Activated CD4-positive, alpha-beta T cell treated with anti-CD3 and anti-CD28 coated beads for 36 hours (primary cell): ENCODE data around the gene ERBB3. TPM values are rescaled to one million over a fixed set of nuclear protein-coding genes. Genes with fewer than 3 reads are reported as not detected.
"Not testable (repeated sequence)": the region's sequence is repeated elsewhere in the genome, so short reads cannot be mapped to it uniquely, and the experiment has no call there.

Experiments used
- ATAC-seq: fragments of 200-7000 bp; cut with Tn5 transposase; one replicate; pipeline ENCODE4 v1.10.0; 2021; ENCODE audit warnings: mild to moderate bottlenecking, moderate library complexity
- CTCF ChIA-PET: fragments of 350-600 bp; sonication (Branson Sonifier 250); formaldehyde crosslinking; loops from one replicate; lab custom pipeline; 2021; ENCODE audit warnings: antibody characterized with exemption; lab: Charles Lee
- POLR2A ChIA-PET: fragments of 350-600 bp; sonication (Branson Sonifier 250); formaldehyde crosslinking; loops from one replicate; lab custom pipeline; 2021; ENCODE audit warnings: antibody characterized with exemption, inconsistent platforms; lab: Charles Lee
- DNase-seq: peaks from one replicate; pipeline ENCODE4 v3.0.0-alpha.2; 2020
- H3K27ac Mint-ChIP-seq: one replicate; pipeline ENCODE4 v1.8.0; 2021; ENCODE audit warnings: mixed read lengths
- H3K27me3 Mint-ChIP-seq: one replicate; pipeline ENCODE4 v1.8.0; 2021; ENCODE audit warnings: mixed read lengths
- H3K36me3 Mint-ChIP-seq: one replicate; pipeline ENCODE4 v1.8.0; 2021; ENCODE audit warnings: low read depth, mixed read lengths
- H3K4me1 Mint-ChIP-seq: one replicate; pipeline ENCODE4 v1.8.0; 2021; ENCODE audit warnings: mixed read lengths
- H3K4me3 Mint-ChIP-seq: one replicate; pipeline ENCODE4 v1.8.0; 2021; ENCODE audit warnings: mild to moderate bottlenecking, moderate library complexity, mixed read lengths
- H3K9me3 Mint-ChIP-seq: one replicate; pipeline ENCODE4 v1.8.0; 2021; ENCODE audit warnings: low read depth, mixed read lengths
- intact Hi-C, 2 experiments: fragments of 100-400 bp; cut with DNase I in 1 of 2; cut with micrococcal nuclease in 1 of 2; formaldehyde crosslinking; loops; one replicate each; pipeline versions ENCODE4 v1.14.2 to v1.15.1; 2022 to 2024; cut with DNase I, micrococcal nuclease
- total RNA-seq, 2 experiments: library from RNA; stranded (reverse); gene quantifications; one replicate each; pipeline ENCODE4 v1.2.3, GENCODE V29; 2021

Gene ERBB3
- total RNA-seq, 2 experiments from 2014 or later: 0.32 to 0.57 TPM

DNA sequence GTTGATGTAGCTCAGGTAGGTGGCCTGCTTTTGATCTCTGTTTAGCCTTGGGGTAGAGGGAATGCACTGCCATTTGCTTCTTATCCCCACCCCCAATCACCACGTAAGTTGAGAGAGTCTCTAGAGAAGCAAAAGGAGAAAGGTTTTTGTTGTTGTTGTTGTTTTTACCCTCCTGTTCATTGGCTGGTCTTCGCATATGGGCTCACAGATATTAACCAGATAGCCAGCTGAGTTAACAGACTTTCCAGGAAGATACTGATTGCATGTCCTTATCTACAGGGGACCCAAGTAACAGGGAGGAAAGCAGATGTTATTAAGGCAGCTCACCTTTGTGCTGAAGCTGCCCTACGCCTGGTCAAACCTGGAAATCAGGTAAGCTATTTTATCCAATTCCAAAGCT lies 27.3 kb downstream of the ERBB3 start:
- no peak for ATAC-seq
- peaks cover 71% of the 10 kb centered on the region for H3K36me3 Mint-ChIP-seq
- CTCF ChIA-PET: interaction anchor here (1.2 to 1.8 kb wide), 5 partner anchors 8 to 60 kb away, joined by 3 to 9 read pairs (median 7); partner anchors contain the start of gene ZC3H10
- no peaks in the 10 kb centered on the region for H3K9me3 Mint-ChIP-seq
- peak overlapping the region; percentile 20 for H3K4me3 Mint-ChIP-seq
- no peaks in the 10 kb centered on the region for H3K27me3 Mint-ChIP-seq
- POLR2A ChIA-PET: no interaction called here
- H3K27ac Mint-ChIP-seq: peak overlapping the region; percentile 86
- H3K4me1 Mint-ChIP-seq: peaks cover 31% of the 10 kb centered on the region
- intact Hi-C loops: no loop called here
- DNase-seq: no peak

DNA sequence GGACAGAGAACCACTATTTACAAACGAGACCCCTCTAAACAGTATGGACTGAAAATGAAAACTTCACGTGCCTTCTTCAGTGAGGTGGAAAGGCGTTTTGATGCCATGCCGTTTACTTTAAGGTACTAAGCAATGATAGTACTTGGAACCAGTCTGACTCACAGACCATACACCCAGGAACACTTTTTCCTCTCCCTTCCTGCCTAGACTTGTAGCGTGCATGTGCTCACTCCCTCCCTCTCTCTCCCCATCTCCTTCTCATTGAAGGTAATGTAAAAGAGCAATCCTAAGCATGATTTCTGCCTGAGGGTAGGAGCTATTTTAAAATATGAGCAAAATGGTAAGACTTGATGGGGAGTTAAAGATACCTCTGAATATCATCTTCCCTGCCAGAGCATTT lies 30.6 kb downstream of the ERBB3 start:
- DNase-seq (no peak), ATAC-seq (no peak)
- Mint-ChIP-seq H3K9me3 (no peaks in the 10 kb centered on the region), H3K36me3 (peaks cover 78% of the 10 kb centered on the region), H3K4me1 (peaks cover 18% of the 10 kb centered on the region), H3K27me3 (no peaks in the 10 kb centered on the region), H3K4me3 (no peak overlapping the region), H3K27ac (peak overlapping the region; percentile 61)
- intact Hi-C loops: loop anchor here in 1 of 2 experiments (10.0 kb wide), 2 partner anchors 974 to 1826 kb away; partner anchors contain the start of genes CBX5, HNRNPA1 and NAB2
- ChIA-PET CTCF (interaction anchor here (0.9 to 1.4 kb wide), 3 partner anchors 10 to 64 kb away, joined by 4 to 5 read pairs (median 4); partner anchors contain the start of gene MYL6), POLR2A (no interaction called here)

DNA sequence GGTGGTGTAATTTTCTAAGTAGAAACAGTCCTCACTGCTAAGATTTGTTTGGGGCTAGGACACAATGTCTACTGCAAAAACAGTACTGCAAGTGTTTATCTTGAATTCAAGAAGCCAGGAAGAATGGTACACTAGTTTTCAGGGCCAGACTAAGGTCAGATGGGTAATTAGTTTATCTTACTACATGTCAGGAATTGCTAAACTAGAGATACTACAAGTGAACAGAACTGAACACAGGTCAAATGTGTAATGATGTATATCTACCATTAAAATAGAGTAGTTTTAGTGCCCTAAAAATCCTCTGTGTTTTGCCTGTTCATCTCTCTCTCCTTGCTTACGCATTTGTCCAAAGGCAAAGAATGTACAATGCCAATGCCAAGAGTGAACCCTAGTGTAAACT lies 34.1 kb downstream of the ERBB3 start:
- Mint-ChIP-seq H3K36me3 (peaks cover 62% of the 10 kb centered on the region), H3K9me3 (no peaks in the 10 kb centered on the region), H3K27me3 (no peaks in the 10 kb centered on the region), H3K4me1 (peaks cover 12% of the 10 kb centered on the region), H3K27ac (peak overlapping the region; percentile 40), H3K4me3 (no peak overlapping the region)
- CTCF ChIA-PET: interaction anchor here (0.7 kb wide), 1 partner anchor 14 kb away, joined by 5 read pairs; no protein-coding TSS in a partner anchor
- DNase-seq (no peak), ATAC-seq (no peak)
- intact Hi-C loops: loop anchor here in 1 of 2 experiments (10.0 kb wide), 2 partner anchors 971 to 1829 kb away; partner anchors contain the start of genes CBX5, HNRNPA1 and NAB2
- POLR2A ChIA-PET: interaction anchor here (1.2 to 4.7 kb wide), 2 partner anchors 10 kb away, joined by 6 to 76 read pairs; partner anchors contain the start of gene PA2G4

- Mint-ChIP-seq H3K4me3 (peak overlapping the region; percentile 97), H3K9me3 (no peaks in the 10 kb centered on the region), H3K36me3 (peaks cover 56% of the 10 kb centered on the region), H3K27ac (peak overlapping the region; percentile 100), H3K27me3 (no peaks in the 10 kb centered on the region), H3K4me1 (peaks cover 24% of the 10 kb centered on the region)
- POLR2A ChIA-PET: interaction anchor here (0.6 to 4.7 kb wide), 6 partner anchors 11 to 376 kb away, joined by 3 to 76 read pairs (median 5); partner anchors contain the start of genes ESYT1, PA2G4, RAB5B and SMARCC2
- DNase-seq (no peak), ATAC-seq (no peak)
- CTCF ChIA-PET: interaction anchor here (0.7 to 6.1 kb wide), 6 partner anchors 8 to 68 kb away, joined by 3 to 47 read pairs (median 6); partner anchors contain the start of genes ESYT1, MYL6B and PA2G4
- intact Hi-C loops: loop anchor here (5.0 to 10.0 kb wide), 7 partner anchors 298 to 1831 kb away; partner anchors contain the start of genes NAB2 (in 2 of the 2), ATP5F1B (in 1 of the 2), CBX5 (in 1 of the 2) and DDIT3 (in 1 of the 2)
Measured at GRCh38 chr12:56115329-56115728, 35.4 kb downstream of the ERBB3 start.

DNA sequence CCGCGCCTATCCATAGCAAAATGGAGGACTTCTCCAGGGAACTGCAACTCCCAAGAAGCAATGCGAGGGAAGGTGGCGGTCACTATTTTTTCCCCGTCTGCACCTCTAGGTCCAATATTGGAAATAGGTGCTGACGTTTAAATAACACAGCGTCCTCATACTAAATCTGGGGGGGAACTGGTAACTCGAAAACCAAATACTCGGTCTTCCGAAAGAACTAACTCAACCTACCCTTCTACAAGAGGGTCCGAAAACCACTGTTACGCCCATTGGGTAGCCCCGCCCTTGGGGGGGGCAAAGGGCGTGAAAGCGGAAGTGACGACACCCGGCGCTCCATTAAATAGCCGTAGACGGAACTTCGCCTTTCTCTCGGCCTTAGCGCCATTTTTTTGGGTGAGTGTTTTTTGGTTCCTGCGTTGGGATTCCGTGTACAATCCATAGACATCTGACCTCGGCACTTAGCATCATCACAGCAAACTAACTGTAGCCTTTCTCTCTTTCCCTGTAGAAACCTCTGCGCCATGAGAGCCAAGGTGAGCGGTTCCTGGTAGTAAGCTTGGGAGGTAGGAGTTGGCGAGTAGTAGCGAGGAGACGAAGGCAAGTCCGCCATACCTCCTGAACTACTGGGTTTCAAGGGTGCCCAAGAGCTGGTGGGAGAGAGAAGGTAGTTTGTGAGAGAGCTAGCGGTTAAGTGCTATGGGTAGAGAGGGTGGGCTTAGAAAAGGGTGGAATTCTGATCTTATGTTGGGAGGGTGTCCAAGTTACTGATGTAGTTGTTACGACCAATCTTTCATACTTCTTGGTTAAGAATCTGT lies 36.5 kb downstream of the ERBB3 start, which contains the start of gene RPL41:
Gene RPL41, plus strand, starts transcription at position 367 of the 815 bp plus-strand sequence.
- ATAC-seq: peak; percentile 54
- Mint-ChIP-seq H3K36me3 (peaks cover 52% of the 10 kb centered on the region), H3K4me3 (peak within 1 kb of the TSS; percentile 97), H3K27me3 (no peaks in the 10 kb centered on the region), H3K9me3 (no peaks in the 10 kb centered on the region), H3K4me1 (peaks cover 24% of the 10 kb centered on the region), H3K27ac (peak within 1 kb of the TSS; percentile 100)
- ChIA-PET CTCF (interaction anchor here (0.5 to 6.1 kb wide), 9 partner anchors 10 to 348 kb away, joined by 3 to 71 read pairs (median 7); partner anchors contain the start of genes ESYT1, PA2G4, RNF41 and SMARCC2), POLR2A (interaction anchor here (0.7 to 4.7 kb wide), 9 partner anchors 10 to 378 kb away, joined by 3 to 76 read pairs (median 5); partner anchors contain the start of genes ESYT1, MYL6B, PA2G4 and RAB5B)
- peak; percentile 96 for DNase-seq
- intact Hi-C loops: loop anchor here (1.0 to 10.0 kb wide), 13 partner anchors 12 to 1832 kb away; partner anchors contain the start of genes NAB2 (in 2 of the 2), PA2G4 (in 2 of the 2), ATP5F1B (in 1 of the 2) and CBX5 (in 1 of the 2)

GRCh38 chr12:56117082-56117706 lies 37.2 kb downstream of the ERBB3 start:
- not testable (repeated sequence) for H3K9me3 Mint-ChIP-seq, H3K27me3 Mint-ChIP-seq, DNase-seq, ATAC-seq
- CTCF ChIA-PET: interaction anchor here (0.9 to 6.1 kb wide), 9 partner anchors 10 to 347 kb away, joined by 5 to 71 read pairs (median 9); partner anchors contain the start of genes MYL6B, PA2G4, RAB5B and RNF41
- Mint-ChIP-seq H3K36me3 (peaks cover 47% of the 10 kb centered on the region), H3K4me1 (peaks cover 24% of the 10 kb centered on the region), H3K4me3 (peak overlapping the region; percentile 97), H3K27ac (peak overlapping the region; percentile 100)
- intact Hi-C loops: loop anchor here (2.0 to 10.0 kb wide), 9 partner anchors 300 to 1832 kb away; partner anchors contain the start of genes NAB2 (in 2 of the 2), ATP5F1B (in 1 of the 2), CBX5 (in 1 of the 2) and DDIT3 (in 1 of the 2)
- POLR2A ChIA-PET: interaction anchor here (0.7 to 4.7 kb wide), 13 partner anchors 9 to 300 kb away, joined by 3 to 76 read pairs (median 7); partner anchors contain the start of genes ESYT1, MYL6B, PA2G4 and RAB5B

- H3K27ac Mint-ChIP-seq: peak within 1 kb of the TSS; percentile 100
- DNase-seq (peak; percentile 99), ATAC-seq (peak; percentile 77)
- ChIA-PET POLR2A (interaction anchor here (0.6 to 4.7 kb wide), 16 partner anchors 10 to 379 kb away, joined by 3 to 76 read pairs (median 9); partner anchors contain the start of genes ESYT1, MYL6, ORMDL2 and PA2G4), CTCF (interaction anchor here (0.5 to 6.1 kb wide), 31 partner anchors 8 to 1821 kb away, joined by 3 to 71 read pairs (median 5); partner anchors contain the start of genes ESYT1, MYL6, MYL6B and PA2G4)
- H3K4me1 Mint-ChIP-seq: peaks cover 24% of the 10 kb centered on the region
- H3K36me3 Mint-ChIP-seq: peaks cover 39% of the 10 kb centered on the region
- no peaks in the 10 kb centered on the region for H3K9me3 Mint-ChIP-seq
- intact Hi-C loops: loop anchor here (1.0 to 10.0 kb wide), 26 partner anchors 8 to 1833 kb away; partner anchors contain the start of genes MYL6 (in 2 of the 2), NAB2 (in 2 of the 2), RPS26 (in 2 of the 2) and SARNP (in 2 of the 2)
- H3K27me3 Mint-ChIP-seq: no peaks in the 10 kb centered on the region
- peak within 1 kb of the TSS; percentile 97 for H3K4me3 Mint-ChIP-seq
Measured at GRCh38 chr12:56117778-56118687, 38.1 kb downstream of the ERBB3 start, which contains the start of gene ZC3H10. Gene ZC3H10 (plus strand): TSS chr12:56118266. CDS start chr12:56120563, 2,297 bp downstream.

DNA sequence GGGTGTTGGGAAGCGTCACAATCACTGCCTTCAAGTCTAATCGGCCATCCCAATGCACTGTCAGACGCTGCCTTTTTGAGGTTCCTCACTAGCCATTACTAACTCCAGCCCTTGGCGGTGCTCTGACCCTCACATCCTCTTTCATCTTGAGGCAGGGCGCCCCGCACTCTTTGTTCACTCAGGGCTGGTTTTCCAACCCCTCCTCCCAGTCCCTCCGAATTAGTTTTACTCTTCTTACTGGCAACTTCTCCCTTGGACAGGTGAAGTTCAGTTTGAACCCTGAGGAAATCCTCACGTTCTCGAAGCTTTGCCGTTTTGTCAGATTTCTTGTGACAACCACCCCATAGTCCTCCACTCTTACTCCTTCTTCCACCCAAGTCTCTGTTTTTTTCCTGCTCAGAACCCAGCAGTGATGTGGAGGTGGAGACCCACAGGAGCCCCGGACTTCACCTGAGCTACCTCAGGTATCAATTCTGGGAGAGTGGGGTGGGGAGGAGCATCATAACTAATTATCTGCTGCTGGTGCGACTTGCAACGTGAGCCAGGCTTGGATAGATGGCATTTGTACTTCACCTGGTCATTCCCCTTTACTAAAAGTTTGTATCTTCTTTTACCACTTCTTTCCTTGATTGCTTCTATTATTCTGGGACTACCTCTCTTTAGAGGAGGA lies 38.9 kb downstream of the ERBB3 start:
- Mint-ChIP-seq H3K27ac (peak overlapping the region; percentile 82), H3K9me3 (no peaks in the 10 kb centered on the region), H3K4me1 (peaks cover 24% of the 10 kb centered on the region), H3K4me3 (peak overlapping the region; percentile 97), H3K27me3 (no peaks in the 10 kb centered on the region), H3K36me3 (peaks cover 31% of the 10 kb centered on the region)
- POLR2A ChIA-PET: interaction anchor here (0.6 to 4.7 kb wide), 16 partner anchors 9 to 380 kb away, joined by 3 to 76 read pairs (median 9); partner anchors contain the start of genes ESYT1, MYL6, ORMDL2 and PA2G4
- CTCF ChIA-PET: interaction anchor here (0.5 to 6.1 kb wide), 30 partner anchors 7 to 1822 kb away, joined by 3 to 71 read pairs (median 4); partner anchors contain the start of genes ESYT1, MYL6, MYL6B and PA2G4
- DNase-seq: no peak
- no peak for ATAC-seq
- intact Hi-C loops: loop anchor here (1.0 to 10.0 kb wide), 27 partner anchors 7 to 1834 kb away; partner anchors contain the start of genes MYL6 (in 2 of the 2), NAB2 (in 2 of the 2), NABP2 (in 2 of the 2) and RPS26 (in 2 of the 2)
